HepG2 (cell line): ENCODE data around the gene GNL2. TPM values are rescaled to one million over a fixed set of nuclear protein-coding genes. Genes with fewer than 3 reads are reported as not detected.
A peak's percentile ranks its signal among the peaks of the same experiment; 100 is the strongest.

ENCODE experiments used
- FOXK1 ChIP-seq: sonication (generic); formaldehyde crosslinking; IDR thresholded peaks from 2 replicates; pipeline ENCODE4 v1.4.0; 2020; ENCODE audit warnings: low read depth, missing genetic modification reagents, borderline replicate concordance
- FUBP1 ChIP-seq: sonication (generic); formaldehyde crosslinking; IDR thresholded peaks from 2 replicates; pipeline ENCODE4 v1.5.1; 2020; ENCODE audit warnings: missing genetic modification reagents, mild to moderate bottlenecking, borderline replicate concordance
- GATAD1 ChIP-seq: IDR thresholded peaks from 2 replicates; pipeline ENCODE4 v1.6.1; 2016; ENCODE audit warnings: missing genetic modification reagents, missing compliant biosample characterization
- HDAC2 ChIP-seq: sonication (generic); formaldehyde crosslinking; IDR thresholded peaks from 2 replicates; pipeline ENCODE4 v1.4.0; 2020; ENCODE audit warnings: missing genetic modification reagents
- KDM6A ChIP-seq: IDR thresholded peaks from 2 replicates; pipeline ENCODE4 v1.6.1; 2016; ENCODE audit warnings: low read depth
- NKX3-1 ChIP-seq: sonication (generic); formaldehyde crosslinking; IDR thresholded peaks from 2 replicates; pipeline ENCODE4 v1.5.0; 2020; ENCODE audit warnings: missing genetic modification reagents
- NONO ChIP-seq, 2 experiments: fragments of 450-650 bp in 1 of 2; sonication (generic) in 1 of 2; formaldehyde crosslinking in 1 of 2; IDR thresholded peaks in 1 of 2; conservative IDR thresholded peaks in 1 of 2; 2 replicates each; pipeline versions ENCODE4 v1.6.1 to v1.8.0; 2017 to 2022; ENCODE audit warnings: mild to moderate bottlenecking in 1 of 2, missing genetic modification reagents in 1 of 2, moderate library complexity in 1 of 2
- ZBTB38 ChIP-seq: sonication (generic); formaldehyde crosslinking; IDR thresholded peaks from 2 replicates; pipeline ENCODE4 v1.5.1; 2020; ENCODE audit warnings: mild to moderate bottlenecking, missing genetic modification reagents
- ZFP91 ChIP-seq: sonication (generic); formaldehyde crosslinking; IDR thresholded peaks from 2 replicates; pipeline ENCODE4 v1.9.0; 2022; ENCODE audit warnings: missing genetic modification reagents, mild to moderate bottlenecking, borderline replicate concordance
- ZNF333 ChIP-seq: sonication (generic); formaldehyde crosslinking; IDR thresholded peaks from 2 replicates; pipeline ENCODE4 v1.4.0; 2020; ENCODE audit warnings: mild to moderate bottlenecking, missing genetic modification reagents, borderline replicate concordance
- ZNF530 ChIP-seq: sonication (generic); formaldehyde crosslinking; IDR thresholded peaks from 2 replicates; pipeline ENCODE4 v1.5.0; 2020; ENCODE audit warnings: low read depth, mild to moderate bottlenecking, missing genetic modification reagents
- ZNF687 ChIP-seq: sonication (generic); formaldehyde crosslinking; IDR thresholded peaks from 2 replicates; pipeline ENCODE4 v1.5.1; 2020; ENCODE audit warnings: mild to moderate bottlenecking, missing genetic modification reagents, moderate library complexity
- ZSCAN5A ChIP-seq: sonication (generic); formaldehyde crosslinking; IDR thresholded peaks from 2 replicates; pipeline ENCODE4 v1.8.0; 2022; ENCODE audit warnings: mild to moderate bottlenecking, missing genetic modification reagents, borderline replicate concordance
- polyA plus RNA-seq, 8 experiments: library from polyadenylated mRNA; depleted of rRNA in 3 of 8; stranded (reverse) in 7 of 8; unstranded in 1 of 8; fragments of >200 nt; fragmentation: Illumina TruSeq in 4 of 8; extraction: Trizol in 4 of 8; gene quantifications; 2 replicates each; pipeline versions ENCODE4 v1.2.1 to v1.2.3, GENCODE V29; 2011 to 2016; ENCODE audit warnings: low read depth in 4 of 8, missing spikeins in 1 of 8, mixed read lengths in 1 of 8; ENCODE audit not compliant: insufficient read depth in 1 of 8
- total RNA-seq, 5 experiments: library from RNA; depleted of rRNA; stranded (reverse); fragments of >200 nt; fragmentation: Illumina TruSeq; extraction: Trizol; gene quantifications; 2 replicates each; pipeline ENCODE4 v1.2.3, GENCODE V29; 2016; ENCODE audit warnings: low read depth in 1 of 5
- TF ChIP-seq, protein P1 (sequence below): IDR thresholded peaks from 2 replicates; pipeline ENCODE4 v1.6.1; 2016; ENCODE audit warnings: mild to moderate bottlenecking, missing biosample characterization, missing genetic modification reagents

The GNL2 gene
- total and polyA plus RNA-seq, 2 of the 13 experiments (the other 11 are each of a cell fraction or from before 2014, with no cell fraction given) = 32.1 to 72.1 TPM

GRCh38 chr1:37553927-37554808 is 41.6 kb downstream of the GNL2 start, which contains the start of gene SNIP1 (continued):
- TF ChIP-seq ZSCAN5A (CRISPR knock-in tag) (no peak), ZFP91 (peak; percentile 73; the same call in 1 of the 2 replicates), FOXK1 (CRISPR knock-in tag) (peak; percentile 79), ZNF530 (CRISPR knock-in tag) (no peak), KDM6A (CRISPR knock-in tag) (no peak), NONO (IDR thresholded peaks at IDR 0.05) (no peak), NONO (CRISPR knock-in tag; conservative IDR thresholded peaks at IDR 0.05) (peak; percentile 61), ZBTB38 (peak; percentile 39; the same call in 1 of the 2 replicates), HDAC2 (CRISPR knock-in tag) (peak; percentile 61), ZNF333 (CRISPR knock-in tag) (peak; percentile 87; the same call in 1 of the 2 replicates), FUBP1 (CRISPR knock-in tag) (no peak), NKX3-1 (CRISPR knock-in tag) (peak; percentile 84), ZNF687 (CRISPR knock-in tag) (peak; percentile 83), GATAD1 (CRISPR knock-in tag) (peak; percentile 98)
- TF ChIP-seq, protein P1, sequence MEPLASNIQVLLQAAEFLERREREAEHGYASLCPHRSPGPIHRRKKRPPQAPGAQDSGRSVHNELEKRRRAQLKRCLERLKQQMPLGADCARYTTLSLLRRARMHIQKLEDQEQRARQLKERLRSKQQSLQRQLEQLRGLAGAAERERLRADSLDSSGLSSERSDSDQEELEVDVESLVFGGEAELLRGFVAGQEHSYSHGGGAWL = 0 out of 2 replicates have a peak, but pooled peaks have one; percentile 65
